Measurements from ENCODE around the gene MPO.
A peak's percentile ranks its signal among the peaks of the same experiment; 100 is the strongest.

The MPO gene, protein sequence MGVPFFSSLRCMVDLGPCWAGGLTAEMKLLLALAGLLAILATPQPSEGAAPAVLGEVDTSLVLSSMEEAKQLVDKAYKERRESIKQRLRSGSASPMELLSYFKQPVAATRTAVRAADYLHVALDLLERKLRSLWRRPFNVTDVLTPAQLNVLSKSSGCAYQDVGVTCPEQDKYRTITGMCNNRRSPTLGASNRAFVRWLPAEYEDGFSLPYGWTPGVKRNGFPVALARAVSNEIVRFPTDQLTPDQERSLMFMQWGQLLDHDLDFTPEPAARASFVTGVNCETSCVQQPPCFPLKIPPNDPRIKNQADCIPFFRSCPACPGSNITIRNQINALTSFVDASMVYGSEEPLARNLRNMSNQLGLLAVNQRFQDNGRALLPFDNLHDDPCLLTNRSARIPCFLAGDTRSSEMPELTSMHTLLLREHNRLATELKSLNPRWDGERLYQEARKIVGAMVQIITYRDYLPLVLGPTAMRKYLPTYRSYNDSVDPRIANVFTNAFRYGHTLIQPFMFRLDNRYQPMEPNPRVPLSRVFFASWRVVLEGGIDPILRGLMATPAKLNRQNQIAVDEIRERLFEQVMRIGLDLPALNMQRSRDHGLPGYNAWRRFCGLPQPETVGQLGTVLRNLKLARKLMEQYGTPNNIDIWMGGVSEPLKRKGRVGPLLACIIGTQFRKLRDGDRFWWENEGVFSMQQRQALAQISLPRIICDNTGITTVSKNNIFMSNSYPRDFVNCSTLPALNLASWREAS

DNA sequence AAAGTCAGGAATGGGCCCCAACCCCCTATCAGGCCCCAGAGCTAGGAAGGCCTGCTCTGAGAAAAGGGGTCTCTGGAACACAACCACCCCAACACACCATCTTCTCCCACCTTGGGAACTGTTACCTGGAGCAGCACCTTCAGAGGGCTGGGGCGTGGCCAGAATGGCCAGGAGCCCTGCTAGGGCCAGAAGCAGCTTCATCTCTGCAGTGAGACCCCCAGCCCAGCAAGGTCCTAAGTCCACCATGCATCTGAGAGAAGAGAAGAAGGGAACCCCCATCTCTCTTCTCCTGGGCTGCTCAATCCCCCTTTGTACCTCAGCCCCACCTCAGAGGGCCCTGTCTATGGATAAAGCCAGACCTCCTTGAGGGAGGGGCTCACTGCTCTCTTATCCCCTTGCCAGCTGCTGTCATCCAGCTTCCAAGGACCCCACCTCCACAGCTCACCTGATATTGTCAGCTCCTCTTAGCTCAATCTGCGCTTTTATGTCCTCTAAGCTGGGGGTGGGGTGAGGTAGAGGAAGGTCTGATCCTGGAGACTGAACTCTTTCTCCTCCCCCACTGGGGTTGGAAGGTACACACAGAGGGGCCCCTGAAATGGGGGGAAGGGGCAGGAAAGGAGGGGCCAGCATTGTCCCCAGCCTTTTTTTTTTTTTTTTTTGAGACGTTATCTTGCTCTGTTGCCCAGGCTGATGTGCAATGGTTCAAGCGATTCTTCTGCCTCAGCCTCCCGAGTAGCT, at the start of gene MPO:
TSS of gene MPO (minus strand) at position 456 of the 738 bp plus-strand sequence. CDS start at position 279, 177 bp downstream.
- no peak for DNase-seq (ENCODE audit: low read depth)

DNA sequence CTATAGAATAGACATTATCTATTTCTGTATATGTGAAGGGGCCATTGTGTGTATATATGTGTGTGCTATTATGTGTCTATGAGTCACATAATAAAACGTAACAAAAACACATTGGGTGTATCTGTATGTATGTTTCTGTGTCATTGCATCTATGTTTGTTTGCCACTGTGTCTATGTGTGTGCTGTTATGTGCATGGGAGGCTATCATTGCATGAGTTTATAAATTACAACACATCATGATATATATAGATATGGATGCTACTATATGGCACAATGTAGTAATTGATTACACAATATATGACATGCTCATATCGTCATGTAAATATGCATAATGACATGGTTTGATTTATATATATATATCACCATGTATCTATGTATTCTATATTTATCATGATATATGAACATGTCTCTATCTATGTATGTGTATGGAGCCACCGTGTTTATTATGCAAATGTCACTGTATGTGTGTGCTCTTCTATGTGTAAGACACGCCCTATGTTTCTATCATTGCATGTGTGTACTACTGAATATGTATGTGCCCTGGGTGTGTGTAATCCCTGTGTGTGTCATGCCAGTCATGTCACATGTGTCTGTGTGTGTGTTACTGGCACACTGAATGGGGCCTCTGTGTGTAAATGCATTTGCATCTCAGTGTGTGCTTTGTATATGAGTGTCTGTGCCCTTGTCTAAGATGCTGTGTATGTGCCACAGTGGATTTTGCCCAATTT, 49.2 kb upstream of the MPO start:
- no peak for DNase-seq (ENCODE audit: low read depth)

DNA sequence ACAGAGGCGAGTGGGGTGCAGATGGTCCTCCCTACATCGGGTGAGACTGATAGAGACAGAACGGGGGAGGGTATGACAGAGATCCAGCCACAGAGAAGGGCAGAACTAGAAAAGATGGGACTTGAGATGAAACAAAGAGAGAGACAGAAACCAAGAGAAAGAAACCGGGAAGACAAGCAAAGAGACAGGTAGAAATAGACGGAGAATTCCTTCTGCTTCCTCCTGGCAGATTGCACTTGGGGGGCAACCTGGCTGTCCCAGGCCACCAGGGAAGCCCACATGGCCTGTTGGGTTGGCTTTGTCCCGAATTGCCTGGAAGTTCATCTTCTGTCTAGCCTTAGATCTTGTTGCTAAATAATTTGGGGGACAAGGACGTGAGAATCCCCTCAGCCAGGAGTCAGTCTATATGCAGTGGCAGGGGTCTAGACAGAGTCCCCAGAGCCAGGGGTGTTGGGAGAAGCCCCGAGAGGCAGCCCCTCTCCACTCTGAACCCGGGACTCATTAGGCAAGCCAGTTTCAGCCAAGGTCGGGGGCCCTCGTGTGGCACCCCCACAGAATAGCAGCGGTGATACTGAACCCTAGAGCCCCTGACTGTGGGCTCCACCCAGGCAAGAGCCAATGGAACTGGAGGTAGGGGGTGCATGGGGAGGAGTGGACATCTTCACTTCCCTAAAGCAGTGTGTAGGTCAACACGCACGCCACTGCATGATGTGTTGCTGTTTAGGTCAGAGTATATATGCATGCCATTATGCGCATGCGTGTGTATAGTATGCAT, 48.5 kb upstream of the MPO start:
- peak; percentile 87 for DNase-seq (ENCODE audit: low read depth)

DNA sequence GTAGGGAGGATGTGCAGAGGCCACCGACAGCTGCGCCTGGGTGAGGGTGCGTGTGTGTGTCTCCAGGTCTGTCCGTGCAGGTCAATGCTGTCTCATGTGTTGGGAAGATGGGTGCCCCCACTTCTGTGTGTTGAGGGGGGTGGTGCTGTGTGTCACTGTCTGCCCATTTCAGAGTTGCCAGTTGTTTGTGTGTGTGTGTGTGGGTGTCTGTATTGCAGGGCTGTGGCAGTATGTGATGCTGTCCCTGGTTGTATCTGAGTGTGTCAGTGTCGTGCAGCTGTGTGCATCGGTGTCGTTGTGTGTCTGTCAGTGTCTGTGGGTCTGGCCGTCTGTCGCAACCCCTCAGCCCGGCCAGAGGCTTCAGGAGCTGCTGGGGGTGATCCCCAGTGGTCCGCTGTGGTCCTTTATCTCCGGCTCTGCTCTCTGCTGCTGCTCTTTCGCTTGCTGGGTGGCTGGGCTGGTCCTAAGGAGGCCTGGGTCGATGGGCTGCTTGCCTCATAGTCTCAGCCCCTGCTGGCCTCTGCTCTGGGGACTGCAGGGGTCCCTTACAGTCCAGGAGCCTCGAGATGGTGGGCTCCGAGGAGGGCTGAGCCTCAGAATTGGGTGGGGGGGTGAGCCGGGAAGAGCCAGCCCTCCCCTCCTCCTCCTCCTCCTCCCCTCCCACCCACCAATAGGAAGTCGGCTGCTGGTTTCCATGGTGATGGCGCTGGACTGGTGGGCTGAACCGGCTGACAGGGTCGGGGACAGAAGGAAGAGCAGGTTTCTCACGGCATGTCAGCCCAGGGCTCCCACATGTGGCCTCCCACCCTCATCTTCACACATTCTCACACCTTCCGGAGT, 47.7 kb upstream of the MPO start, which contains the start of gene TSPOAP1:
TSS of gene TSPOAP1 (minus strand) at position 601 of the 840 bp plus-strand sequence. CDS start 875 bp downstream, outside the sequence.
- DNase-seq (ENCODE audit: low read depth) = peak; percentile 82

DNA sequence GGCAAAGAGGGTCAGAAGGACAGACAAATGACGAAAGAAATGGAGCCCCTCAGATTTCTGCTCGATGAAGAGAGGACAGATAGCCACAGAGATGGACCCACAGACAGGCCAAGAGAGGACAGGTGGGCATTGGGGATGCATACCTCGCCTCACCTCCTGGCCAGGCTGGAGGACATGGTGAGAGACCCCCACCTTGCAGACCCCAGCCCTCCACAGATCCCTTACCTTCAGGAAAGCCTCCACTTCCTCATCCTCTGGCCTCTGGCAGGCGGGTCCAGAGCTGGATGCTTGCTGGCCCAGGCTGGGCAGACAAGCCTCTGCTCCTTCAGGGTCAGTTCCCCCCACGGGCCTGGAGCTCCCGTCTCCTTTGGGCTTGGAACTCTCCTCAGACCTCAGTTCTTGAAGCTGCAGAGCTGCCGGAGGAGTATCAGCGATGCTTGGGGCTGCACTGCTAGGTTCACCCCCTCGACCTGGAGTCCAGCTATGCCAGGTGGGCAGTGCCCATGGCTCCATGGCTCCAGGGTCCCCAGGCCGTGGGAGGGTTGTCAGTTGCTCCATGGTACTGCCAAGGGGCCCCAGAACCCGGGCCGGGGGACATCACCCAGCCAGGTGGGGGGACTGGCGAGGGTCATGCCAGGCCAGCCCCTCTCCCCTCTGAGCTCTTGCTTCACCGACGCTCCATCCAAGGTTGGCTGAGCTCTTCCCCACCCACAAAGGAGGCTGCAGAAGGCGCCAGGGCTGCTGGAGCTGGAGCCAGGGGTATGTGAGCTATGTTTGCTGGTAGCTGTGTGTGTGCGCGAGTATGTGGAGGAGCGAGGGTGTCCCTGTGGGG, 46.8 kb upstream of the MPO start:
- no peak for DNase-seq (ENCODE audit: low read depth)

DNA sequence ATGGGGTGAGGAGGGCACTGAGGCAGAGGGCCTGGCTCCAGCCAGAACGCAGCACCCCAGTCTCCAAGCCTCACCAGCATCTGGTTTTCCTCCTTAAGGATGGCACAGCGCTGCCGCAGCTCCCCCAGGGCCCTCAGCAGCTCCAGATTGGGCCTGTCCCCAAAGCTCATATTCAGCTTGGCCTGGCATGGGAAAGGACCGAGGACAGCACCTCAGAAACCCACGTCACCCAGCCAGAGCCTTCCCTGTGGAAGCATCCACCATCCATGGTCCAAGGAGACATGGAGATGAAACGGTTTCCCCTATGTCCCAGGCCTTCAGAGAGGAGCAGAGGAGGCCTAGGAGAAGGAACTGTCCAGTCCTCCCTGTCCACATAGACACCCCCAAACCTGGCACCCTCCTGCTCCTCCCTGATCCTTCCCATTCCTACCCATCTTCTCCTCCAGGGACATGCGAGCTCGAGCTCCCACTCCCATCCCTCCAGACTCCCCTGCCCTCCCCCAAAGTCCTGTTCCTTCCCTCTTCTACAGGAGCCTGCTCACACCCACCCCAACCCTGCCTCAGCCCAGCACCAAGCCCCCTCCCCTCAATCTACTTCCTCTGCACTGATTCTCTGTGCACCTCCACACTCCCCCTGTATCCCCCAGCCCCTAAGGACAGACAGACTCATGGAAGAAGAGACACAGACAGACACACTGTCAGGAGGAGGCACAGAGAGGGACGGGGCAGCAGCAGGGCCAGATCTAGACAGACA, 46.1 kb upstream of the MPO start:
- no peak for DNase-seq (ENCODE audit: low read depth)

DNA sequence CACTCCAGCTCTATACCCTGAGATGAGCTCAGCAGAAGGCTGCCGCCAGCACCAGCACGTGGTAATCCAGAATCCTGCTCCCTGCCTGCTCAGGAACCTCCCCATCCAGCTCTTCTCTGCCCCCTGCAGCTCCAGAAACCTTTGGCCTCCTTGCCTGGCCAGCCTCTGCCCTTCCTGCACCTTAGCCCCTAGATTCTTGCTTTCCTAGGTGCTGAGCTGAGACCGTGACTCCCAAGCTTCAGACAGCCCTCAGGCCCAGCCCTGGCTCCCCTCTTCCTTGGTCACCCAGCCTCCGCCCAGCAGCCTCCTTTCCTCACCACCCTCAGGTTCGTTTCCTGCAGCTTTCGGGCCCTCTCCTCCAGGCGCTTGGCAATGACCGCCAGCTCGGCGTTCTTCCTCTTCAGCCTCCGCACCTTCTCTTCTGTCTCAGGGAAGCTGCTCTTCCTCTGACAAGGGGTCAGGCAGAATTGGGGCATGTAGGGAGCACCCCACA, 45.3 kb upstream of the MPO start:
- DNase-seq (ENCODE audit: low read depth) = no peak

DNA sequence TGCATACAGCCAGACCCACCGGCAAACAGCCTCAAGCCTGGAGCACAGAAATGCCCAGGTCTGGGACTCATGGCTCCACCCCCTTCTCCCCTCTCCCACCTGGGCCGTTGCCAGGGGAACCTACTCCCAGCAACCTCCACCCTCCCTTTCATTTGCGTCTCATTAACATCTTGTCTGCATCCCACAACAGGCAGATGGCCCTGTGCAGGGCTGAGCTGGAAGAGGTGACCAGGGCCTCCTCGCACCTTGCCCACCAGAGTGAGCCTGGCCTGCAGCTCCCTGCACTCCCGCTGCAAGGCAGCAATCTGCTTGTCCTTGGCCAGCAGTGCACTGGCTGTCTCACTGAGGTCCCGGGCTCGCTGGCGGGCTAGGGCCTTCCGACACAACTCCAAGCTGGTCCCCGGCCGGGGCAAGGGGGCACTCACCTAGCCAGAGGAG, 44.6 kb upstream of the MPO start:
- no peak for DNase-seq (ENCODE audit: low read depth)

DNA sequence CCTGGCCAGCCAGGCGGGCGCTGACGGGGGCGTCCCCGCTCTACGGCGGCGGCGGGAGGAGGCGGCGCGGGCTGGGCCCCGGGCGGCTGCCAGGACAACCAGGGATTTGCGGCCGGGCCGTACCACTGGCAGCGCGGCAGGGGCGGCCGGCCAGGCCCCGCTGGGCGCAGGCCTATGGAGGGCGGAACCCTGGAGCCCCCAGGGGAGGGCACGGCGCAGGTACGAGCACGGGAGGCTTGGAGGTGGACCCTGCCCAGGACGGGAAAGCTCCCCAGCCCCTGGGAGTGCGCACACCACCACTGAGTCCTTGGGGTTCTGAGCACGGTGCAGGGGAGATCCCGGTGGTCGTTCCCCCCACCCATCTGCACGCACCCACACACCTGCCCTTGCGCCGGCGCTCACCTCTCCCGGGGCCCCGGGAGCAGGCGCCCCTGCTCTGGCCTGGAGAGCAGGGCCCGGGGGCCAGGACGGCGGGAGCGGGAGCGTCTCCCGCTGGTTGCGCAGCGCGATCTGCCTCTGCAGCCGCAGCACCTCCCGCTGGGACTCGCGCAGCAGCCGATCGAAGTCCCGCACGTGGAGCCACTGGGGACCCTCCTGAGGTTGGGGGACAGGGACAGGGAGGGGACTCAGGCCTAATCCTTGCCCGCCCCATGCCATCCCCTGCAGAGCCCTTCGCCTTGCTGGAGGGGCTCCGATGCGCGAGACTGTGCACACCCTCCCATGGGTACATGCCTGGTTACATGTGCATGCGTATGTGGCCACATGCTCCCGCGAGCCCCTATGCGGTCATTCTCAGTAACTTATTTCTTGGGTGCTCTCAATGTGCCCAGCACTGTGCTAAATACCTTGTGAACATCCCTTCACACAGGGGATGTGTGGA, 43.9 kb upstream of the MPO start:
- DNase-seq (ENCODE audit: low read depth) = no peak

DNA sequence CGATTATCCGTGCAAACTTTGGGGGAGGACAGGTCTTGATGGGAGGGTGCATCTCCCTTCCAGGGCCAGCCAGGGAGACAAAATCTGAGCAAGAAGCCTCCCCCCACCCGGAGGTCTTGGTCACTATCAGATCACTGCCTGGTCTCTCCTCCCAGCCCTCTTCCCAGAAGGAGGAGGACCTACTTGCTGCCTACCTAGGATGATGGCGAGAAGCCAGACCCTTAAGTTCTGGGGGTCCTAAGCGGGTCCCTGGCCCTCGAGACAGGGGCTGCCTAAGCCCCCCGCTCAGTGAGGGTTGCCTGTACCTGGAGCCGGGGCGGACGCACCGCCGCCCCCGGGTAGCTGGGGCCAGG, 43.3 kb upstream of the MPO start:
- DNase-seq (ENCODE audit: low read depth) = no peak

DNA sequence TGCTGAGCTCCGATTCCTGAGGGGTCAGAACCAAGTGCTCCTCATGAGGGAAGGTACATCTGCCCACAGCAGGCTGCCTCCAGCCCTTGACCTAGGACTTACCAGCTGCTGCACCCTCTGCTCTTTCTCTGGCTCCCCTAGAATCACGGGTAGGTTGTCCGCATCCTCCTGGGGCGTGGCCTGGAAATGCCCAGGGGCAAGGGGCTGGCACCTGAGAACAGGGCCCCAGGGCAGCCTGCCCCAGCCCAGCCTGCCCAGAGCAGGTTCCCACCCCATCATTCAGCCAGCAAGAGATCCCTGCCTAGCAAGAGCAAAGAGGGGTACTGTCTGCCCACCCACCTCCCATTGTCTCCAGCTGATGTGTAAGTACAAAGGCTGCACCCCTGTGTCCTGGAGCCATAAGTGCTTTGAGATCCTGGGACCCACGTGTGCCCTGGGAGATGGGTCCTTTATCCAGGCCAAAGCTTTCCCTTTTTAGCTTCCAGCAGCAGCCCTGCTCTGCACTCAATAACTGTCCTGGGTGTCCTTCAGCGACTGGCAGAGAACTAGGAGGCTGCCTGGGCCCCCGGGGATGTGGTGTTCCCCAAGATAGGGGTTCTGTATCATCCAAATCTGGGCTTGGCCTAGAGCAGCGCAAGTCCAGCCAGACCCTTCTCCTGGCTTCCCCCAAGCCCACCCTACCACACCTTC, 42.8 kb upstream of the MPO start:
- no peak for DNase-seq (ENCODE audit: low read depth)

DNA sequence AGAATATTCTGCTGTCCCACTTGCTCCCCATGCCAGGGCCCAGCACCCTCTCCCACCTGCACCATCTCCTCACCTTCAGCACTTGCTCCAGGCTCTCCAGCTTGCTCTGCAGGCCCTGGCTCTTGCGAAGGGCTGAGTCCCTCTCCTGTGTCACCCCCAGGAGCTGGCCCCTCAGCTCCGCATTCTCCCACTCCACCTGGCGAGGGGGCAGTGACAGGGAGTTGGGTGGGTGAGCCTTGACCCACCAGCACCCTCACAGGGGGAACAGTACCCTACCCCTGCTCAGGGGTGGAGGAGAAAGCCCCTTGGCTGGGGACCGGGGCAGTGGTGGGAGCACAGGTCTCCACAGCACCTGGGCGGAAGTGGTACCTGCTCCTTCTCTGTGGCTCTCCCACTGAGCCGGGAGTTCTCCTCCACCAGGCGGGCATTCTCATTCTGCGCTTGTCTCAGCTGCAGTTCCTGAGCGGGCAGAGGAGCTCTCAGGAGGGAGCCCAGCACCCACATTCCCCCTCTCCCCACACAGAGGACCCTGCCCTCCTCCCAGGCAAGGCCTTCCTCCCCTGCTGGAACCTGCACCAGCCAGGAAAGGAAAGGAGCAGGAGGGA, 41.9 kb upstream of the MPO start:
- no peak for DNase-seq (ENCODE audit: low read depth)

DNA sequence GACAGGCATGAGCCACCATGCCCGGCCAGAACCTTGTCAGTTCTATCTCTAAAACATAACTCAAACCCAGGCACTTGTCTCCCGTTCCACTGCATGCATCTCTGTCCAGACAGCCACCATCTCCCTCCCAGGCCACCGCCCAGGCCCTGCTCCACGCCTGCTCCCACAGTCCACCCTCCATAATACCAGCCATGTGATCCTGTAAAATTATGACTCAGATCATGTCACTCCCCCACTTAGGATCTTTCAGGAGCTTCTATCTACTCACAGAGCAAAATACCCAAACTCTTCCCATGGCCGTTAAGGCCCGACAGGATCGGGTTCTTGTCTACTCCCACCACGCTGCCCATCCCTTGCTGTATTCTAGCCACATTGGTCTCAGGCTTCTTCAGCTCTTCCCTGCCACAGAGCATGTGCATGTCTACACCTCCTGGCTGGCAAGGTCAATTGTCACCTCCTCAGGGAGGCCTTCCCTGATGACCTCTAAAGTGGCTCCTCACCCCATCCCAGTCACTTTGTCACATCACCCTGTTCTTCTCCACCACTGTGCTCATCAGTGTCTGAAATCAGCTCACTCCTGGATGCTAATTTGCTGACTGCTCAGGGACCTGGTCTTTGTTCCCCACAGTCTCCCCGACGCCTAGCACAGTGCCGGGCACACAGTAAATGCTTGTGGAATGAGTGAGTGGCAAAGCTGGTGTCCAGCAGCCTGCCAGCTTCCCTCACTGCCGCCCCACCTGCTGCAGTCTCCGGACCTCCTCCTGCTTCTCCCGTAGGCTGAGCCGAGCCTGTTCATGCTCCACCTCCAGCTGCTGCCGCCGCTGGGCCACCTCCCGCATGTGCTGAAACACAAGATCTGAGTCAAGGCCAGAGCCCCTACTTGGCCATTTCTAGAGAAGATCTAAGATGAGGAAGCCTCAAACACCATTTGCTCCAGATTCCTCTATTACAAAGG, 41.1 kb upstream of the MPO start:
- DNase-seq (ENCODE audit: low read depth) = no peak

DNA sequence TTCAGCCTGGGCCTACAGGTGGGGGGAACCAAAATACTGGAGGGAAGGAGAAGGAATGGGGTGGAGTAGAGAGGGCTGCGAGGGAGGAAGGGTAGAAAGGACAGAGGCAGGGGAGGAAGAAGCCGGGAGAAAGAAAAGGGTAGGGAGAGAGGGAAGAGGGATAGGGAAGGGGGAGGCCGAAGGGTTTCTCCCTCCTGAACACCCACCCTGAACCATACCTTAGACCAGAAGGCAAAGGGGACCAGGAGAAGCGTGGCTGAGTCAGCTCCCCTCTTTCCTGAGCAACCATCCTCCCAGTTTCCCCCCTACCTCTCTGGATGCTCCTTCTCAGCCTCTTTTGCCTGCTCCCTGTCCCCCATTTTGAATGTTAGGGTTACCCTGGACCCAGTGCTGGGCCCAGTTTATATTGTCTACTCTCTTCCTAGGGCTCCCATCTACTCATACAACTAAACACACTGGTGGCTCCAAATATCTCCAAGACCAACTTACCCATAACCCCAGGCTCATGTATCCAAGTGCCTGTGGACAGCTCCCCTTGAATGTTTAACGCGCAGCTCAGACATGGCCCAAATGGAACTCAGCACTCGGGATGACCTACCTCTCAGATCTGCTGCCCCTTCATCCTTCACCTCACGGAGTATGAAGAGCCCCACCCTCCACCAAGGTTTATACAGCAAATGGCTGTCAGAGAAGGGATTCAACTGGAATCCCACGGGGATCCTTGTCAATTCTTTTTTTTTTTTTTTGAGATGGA, 40.0 kb upstream of the MPO start:
- DNase-seq (ENCODE audit: low read depth) = no peak
